ENCODE data around the gene PECR. TPM values are rescaled to one million over a fixed set of nuclear protein-coding genes. Genes with fewer than 3 reads are reported as not detected.

PECR gene
- total and polyA plus RNA-seq, 2 of the 13 experiments (the other 11 are each of a cell fraction or from before 2014, with no cell fraction given), result 151 to 153 TPM

GRCh38 chr2:216071111-216071851, 10.3 kb downstream of the PECR start (continued):
- TF ChIP-seq ZHX2 (IDR thresholded peaks at IDR 0.05; ENCODE audit: low read depth), result no peak
- no peak for TF ChIP-seq ZHX2 (CRISPR knock-in tag; IDR thresholded peaks at IDR 0.05; ENCODE audit: borderline replicate concordance)
- no peak for TF ChIP-seq TRAFD1 (CRISPR knock-in tag; IDR thresholded peaks at IDR 0.05; ENCODE audit: borderline replicate concordance)
- TF ChIP-seq ZC3H4 (CRISPR knock-in tag; IDR thresholded peaks at IDR 0.05; ENCODE audit: borderline replicate concordance), result no peak
- TF ChIP-seq ZNF263 (CRISPR knock-in tag; IDR thresholded peaks at IDR 0.05), result no peak
- no peak for TF ChIP-seq BATF2 (CRISPR knock-in tag; IDR thresholded peaks at IDR 0.05)
- TF ChIP-seq SRF (IDR thresholded peaks at IDR 0.05; ENCODE audit: low read depth, low read length), result 0 out of 2 replicates have a peak, but pooled peaks have one; percentile 23
- no peak for TF ChIP-seq ATM (IDR thresholded peaks at IDR 0.05; ENCODE audit: borderline replicate concordance)
- TF ChIP-seq GRHL1 (CRISPR knock-in tag; conservative IDR thresholded peaks at IDR 0.05), result no peak
- 0 out of 2 replicates have a peak, but pooled peaks have one; percentile 26 for TF ChIP-seq POGZ (CRISPR knock-in tag; IDR thresholded peaks at IDR 0.05)
- no peak for TF ChIP-seq RARG (CRISPR knock-in tag; IDR thresholded peaks at IDR 0.05; ENCODE audit: low read depth)
- TF ChIP-seq LCORL (IDR thresholded peaks at IDR 0.05), result no peak
- peak; percentile 62; the same call in 1 of the 2 replicates for TF ChIP-seq LCORL (CRISPR knock-in tag; IDR thresholded peaks at IDR 0.05)
- TF ChIP-seq CREM (IDR thresholded peaks at IDR 0.05), result peak; percentile 25; the same call in 1 of the 2 replicates
- no peak for TF ChIP-seq CREM (CRISPR knock-in tag; IDR thresholded peaks at IDR 0.05)
- TF ChIP-seq PBX2 (CRISPR knock-in tag; IDR thresholded peaks at IDR 0.05), result 0 out of 2 replicates have a peak, but pooled peaks have one; percentile 4
- no peak for TF ChIP-seq AGO1 (IDR thresholded peaks at IDR 0.05; ENCODE audit: low read depth, low read length, poor library complexity, severe bottlenecking)
- TF ChIP-seq HDAC2 (CRISPR knock-in tag; IDR thresholded peaks at IDR 0.05), result 0 out of 2 replicates have a peak, but pooled peaks have one; percentile 30
- TF ChIP-seq MXI1 (IDR thresholded peaks at IDR 0.05; ENCODE audit: borderline replicate concordance, low read depth, low read length), result no peak
